Measurements from ENCODE around the gene EXO1.

Gene EXO1

GRCh38 chr1:241847796-241848685, at the start of gene EXO1 (continued):
- peak; percentile 100 for TF ChIP-seq ZNF18 (tag by site-specific recombination; IDR thresholded peaks at IDR 0.05)
- peak; percentile 9; the same call in 1 of the 2 replicates for TF ChIP-seq MYNN (tag by site-specific recombination; IDR thresholded peaks at IDR 0.05; ENCODE audit: borderline replicate concordance)
- TF ChIP-seq, protein P1, sequence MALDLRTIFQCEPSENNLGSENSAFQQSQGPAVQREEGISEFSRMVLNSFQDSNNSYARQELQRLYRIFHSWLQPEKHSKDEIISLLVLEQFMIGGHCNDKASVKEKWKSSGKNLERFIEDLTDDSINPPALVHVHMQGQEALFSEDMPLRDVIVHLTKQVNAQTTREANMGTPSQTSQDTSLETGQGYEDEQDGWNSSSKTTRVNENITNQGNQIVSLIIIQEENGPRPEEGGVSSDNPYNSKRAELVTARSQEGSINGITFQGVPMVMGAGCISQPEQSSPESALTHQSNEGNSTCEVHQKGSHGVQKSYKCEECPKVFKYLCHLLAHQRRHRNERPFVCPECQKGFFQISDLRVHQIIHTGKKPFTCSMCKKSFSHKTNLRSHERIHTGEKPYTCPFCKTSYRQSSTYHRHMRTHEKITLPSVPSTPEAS (tag by site-specific recombination; IDR thresholded peaks at IDR 0.05), result peak; percentile 44; the same call in 1 of the 2 replicates
- no peak for TF ChIP-seq GLI2 (tag by site-specific recombination; IDR thresholded peaks at IDR 0.05; ENCODE audit: borderline replicate concordance, low read depth)
- no peak for TF ChIP-seq ZNF776 (tag by site-specific recombination; IDR thresholded peaks at IDR 0.05; ENCODE audit: borderline replicate concordance)
- no peak for TF ChIP-seq IKZF3 (tag by site-specific recombination; IDR thresholded peaks at IDR 0.05)
- TF ChIP-seq SP2 (tag by site-specific recombination; IDR thresholded peaks at IDR 0.05), result peak; percentile 98
- peak; percentile 93 for TF ChIP-seq SP7 (tag by site-specific recombination; IDR thresholded peaks at IDR 0.05)
- TF ChIP-seq ZNF2 (tag by site-specific recombination; IDR thresholded peaks at IDR 0.05), result peak; percentile 93
- no peak for TF ChIP-seq ZNF311 (tag by site-specific recombination; IDR thresholded peaks at IDR 0.05; ENCODE audit: borderline replicate concordance)
- TF ChIP-seq ZNF548 (tag by site-specific recombination; IDR thresholded peaks at IDR 0.05), result no peak
- peak; percentile 45; the same call in 1 of the 2 replicates for TF ChIP-seq ZBTB10 (tag by site-specific recombination; IDR thresholded peaks at IDR 0.05)
- TF ChIP-seq, protein P2, sequence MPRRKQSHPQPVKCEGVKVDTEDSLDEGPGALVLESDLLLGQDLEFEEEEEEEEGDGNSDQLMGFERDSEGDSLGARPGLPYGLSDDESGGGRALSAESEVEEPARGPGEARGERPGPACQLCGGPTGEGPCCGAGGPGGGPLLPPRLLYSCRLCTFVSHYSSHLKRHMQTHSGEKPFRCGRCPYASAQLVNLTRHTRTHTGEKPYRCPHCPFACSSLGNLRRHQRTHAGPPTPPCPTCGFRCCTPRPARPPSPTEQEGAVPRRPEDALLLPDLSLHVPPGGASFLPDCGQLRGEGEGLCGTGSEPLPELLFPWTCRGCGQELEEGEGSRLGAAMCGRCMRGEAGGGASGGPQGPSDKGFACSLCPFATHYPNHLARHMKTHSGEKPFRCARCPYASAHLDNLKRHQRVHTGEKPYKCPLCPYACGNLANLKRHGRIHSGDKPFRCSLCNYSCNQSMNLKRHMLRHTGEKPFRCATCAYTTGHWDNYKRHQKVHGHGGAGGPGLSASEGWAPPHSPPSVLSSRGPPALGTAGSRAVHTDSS (tag by site-specific recombination; IDR thresholded peaks at IDR 0.05), result no peak
- TF ChIP-seq ZNF398 (tag by site-specific recombination; IDR thresholded peaks at IDR 0.05), result no peak
- no peak for TF ChIP-seq ZNF701 (tag by site-specific recombination; IDR thresholded peaks at IDR 0.05)
- TF ChIP-seq ZNF585B (tag by site-specific recombination; IDR thresholded peaks at IDR 0.05), result no peak
- no peak; the same call in none of the 2 replicates for TF ChIP-seq ZNF692 (tag by site-specific recombination; IDR thresholded peaks at IDR 0.05)
- TF ChIP-seq ZNF670 (tag by site-specific recombination; IDR thresholded peaks at IDR 0.05; ENCODE audit: low read depth), result no peak
- TF ChIP-seq PBX3 (CRISPR knock-in tag; IDR thresholded peaks at IDR 0.05), result peak; percentile 89; the same call in 1 of the 2 replicates
- TF ChIP-seq PATZ1 (tag by site-specific recombination; IDR thresholded peaks at IDR 0.05), result peak; percentile 57; the same call in 1 of the 2 replicates
- no peak for TF ChIP-seq ZFP3 (tag by site-specific recombination; IDR thresholded peaks at IDR 0.05; ENCODE audit: low read depth)
- no peak for TF ChIP-seq ZNF10 (tag by site-specific recombination; IDR thresholded peaks at IDR 0.05)
- no peak for TF ChIP-seq ZNF658 (tag by site-specific recombination; IDR thresholded peaks at IDR 0.05)
- no peak for TF ChIP-seq ZNF777 (tag by site-specific recombination; IDR thresholded peaks at IDR 0.05; ENCODE audit: borderline replicate concordance)

Data from HEK293 (cell line).